HG02885 (cell line): ENCODE data around the gene RTL10.

Experiments used
- ATAC-seq: cut with Tn5 transposase; IDR thresholded peaks from one replicate; pipeline ENCODE4 v1.9.1; 2021; ENCODE audit warnings: mild to moderate bottlenecking; ENCODE audit not compliant: unreplicated experiment, poor library complexity

Gene RTL10

GRCh38 chr22:19831016-19831415 lies 23.7 kb downstream of the RTL10 start:
- no peak for ATAC-seq

- ATAC-seq = no peak
Measured at GRCh38 chr22:19828035-19828401, 26.7 kb downstream of the RTL10 start.

GRCh38 chr22:19827341-19828034 lies 27.2 kb downstream of the RTL10 start:
- no peak for ATAC-seq

GRCh38 chr22:19826619-19826950 lies 28.1 kb downstream of the RTL10 start:
- ATAC-seq = no peak

GRCh38 chr22:19825904-19826618 lies 28.6 kb downstream of the RTL10 start:
- ATAC-seq = no peak

GRCh38 chr22:19824926-19825339 lies 29.7 kb downstream of the RTL10 start:
- ATAC-seq = no peak

- no peak for ATAC-seq
Measured at GRCh38 chr22:19824212-19824925, 30.3 kb downstream of the RTL10 start.

GRCh38 chr22:19823902-19824211 lies 30.8 kb downstream of the RTL10 start:
- ATAC-seq = no peak

- no peak for ATAC-seq
Measured at GRCh38 chr22:19823191-19823901, 31.3 kb downstream of the RTL10 start.

GRCh38 chr22:19822301-19823117 lies 32.2 kb downstream of the RTL10 start:
- ATAC-seq = no peak

GRCh38 chr22:19821523-19822300 lies 33.0 kb downstream of the RTL10 start:
- ATAC-seq = no peak

GRCh38 chr22:19820880-19821522 lies 33.7 kb downstream of the RTL10 start:
- ATAC-seq = no peak

GRCh38 chr22:19819911-19820879 lies 34.5 kb downstream of the RTL10 start:
- ATAC-seq = no peak

GRCh38 chr22:19819208-19819910 lies 35.3 kb downstream of the RTL10 start:
- no peak for ATAC-seq

- no peak for ATAC-seq
Measured at GRCh38 chr22:19818324-19819207, 36.1 kb downstream of the RTL10 start.

- no peak for ATAC-seq
Measured at GRCh38 chr22:19816372-19817119, 38.1 kb downstream of the RTL10 start.
